Measurements from ENCODE around the gene VAC14.

DNA sequence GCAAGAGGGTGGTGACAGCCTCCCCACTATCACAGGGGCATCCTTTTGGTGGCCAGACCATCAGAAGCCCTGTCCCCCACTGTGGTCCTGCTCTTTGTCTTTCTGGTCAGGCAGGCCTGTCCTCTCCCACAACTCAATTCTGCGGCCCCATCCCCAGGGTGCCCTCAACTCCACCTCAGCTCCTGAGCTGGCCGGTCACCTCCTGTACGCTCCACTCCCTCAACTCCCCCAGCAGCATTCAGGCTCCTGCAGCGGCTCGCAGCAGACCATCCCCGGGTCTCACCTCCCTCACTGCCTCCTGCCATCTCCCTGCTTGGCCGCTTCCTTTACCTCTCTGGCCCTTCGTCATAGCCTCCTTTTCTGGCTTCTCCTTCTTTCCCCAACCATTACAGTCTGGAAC lies 71.7 kb downstream of the VAC14 start:
- TF ChIP-seq CTCF (IDR thresholded peaks at IDR 0.05; ENCODE audit: low read length) (no peak), EZH2 (IDR thresholded peaks at IDR 0.05; ENCODE audit: borderline replicate concordance, low read length) (no peak)

Measured in OCI-LY1 (cell line).